Brain microvascular endothelial cell (primary cell): Measurements from ENCODE around the gene MPPED2.

Experiments used
- DNase-seq: peaks from one replicate; pipeline ENCODE4 v3.0.0-alpha.2; 2020
- H3K27ac ChIP-seq: fragments of 250-450 bp; sonication (Bioruptor Pico); 2 replicates; pipeline ENCODE4 v1.5.1; 2020; ENCODE audit warnings: mild to moderate bottlenecking, moderate library complexity
- H3K27me3 ChIP-seq: fragments of 250-450 bp; sonication (Bioruptor Pico); replicated peaks from 2 replicates; pipeline ENCODE4 v1.5.1; 2020; ENCODE audit warnings: mild to moderate bottlenecking
- H3K36me3 ChIP-seq: fragments of 250-450 bp; sonication (Bioruptor Pico); replicated peaks from 2 replicates; pipeline ENCODE4 v1.5.1; 2020; ENCODE audit warnings: mild to moderate bottlenecking
- H3K4me3 ChIP-seq: 2 replicates; pipeline ENCODE4 v1.5.1; 2011; ENCODE audit warnings: low read depth, mild to moderate bottlenecking, control low read depth, low read length, moderate library complexity
- CTCF ChIP-seq: IDR thresholded peaks from 2 replicates; pipeline ENCODE4 v1.5.1; 2011; ENCODE audit warnings: low read depth, mild to moderate bottlenecking, moderate library complexity, low read length, control low read depth, inconsistent platforms; ENCODE audit errors: missing control alignments
- in situ Hi-C: cut with HindIII; loops from 2 replicates; pipeline ENCODE4 v1.10.0; 2017; ENCODE audit warnings: low sequenced_read_pairs, low pct_ligation_motif_present

Gene MPPED2

DNA sequence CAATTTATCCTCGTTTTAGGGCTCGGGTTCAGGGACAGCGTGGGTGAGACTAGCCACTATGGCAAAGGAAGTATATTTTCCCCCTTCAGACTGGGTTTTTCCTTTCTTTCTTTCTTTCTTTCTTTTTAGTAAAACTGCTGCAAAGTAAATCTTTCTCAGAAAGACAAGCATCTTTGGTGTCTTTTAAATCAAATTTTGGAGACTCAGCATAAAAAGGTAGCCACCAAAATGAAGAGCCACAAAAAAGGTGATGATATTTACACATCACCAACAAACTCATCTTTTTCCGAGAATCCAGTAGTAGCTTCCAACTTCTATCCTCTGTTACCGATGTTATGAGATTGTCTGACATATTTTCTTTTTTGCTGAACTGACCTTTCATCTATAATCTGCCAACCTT is 88.6 kb downstream of the MPPED2 start:
- Histone ChIP-seq H3K4me3 (no peak overlapping the region), H3K36me3 (no peaks in the 10 kb centered on the region), H3K27me3 (no peaks in the 10 kb centered on the region), H3K27ac (no peak overlapping the region)
- in situ Hi-C loops: no loop called here
- TF ChIP-seq CTCF: no peak
- DNase-seq: no peak

- Histone ChIP-seq H3K27ac (no peak overlapping the region), H3K36me3 (no peaks in the 10 kb centered on the region), H3K27me3 (no peaks in the 10 kb centered on the region), H3K4me3 (no peak overlapping the region)
- DNase-seq: no peak
- TF ChIP-seq CTCF: no peak
- in situ Hi-C loops: no loop called here
These were observed 89.2 kb downstream of the MPPED2 start for GRCh38 chr11:30496935-30497334.

- no peaks in the 10 kb centered on the region for H3K27me3 ChIP-seq
- H3K27ac ChIP-seq: no peak overlapping the region
- DNase-seq: no peak
- TF ChIP-seq CTCF: no peak
- no peak overlapping the region for H3K4me3 ChIP-seq
- in situ Hi-C loops: no loop called here
- H3K36me3 ChIP-seq: no peaks in the 10 kb centered on the region
These were observed 90.7 kb downstream of the MPPED2 start for GRCh38 chr11:30495437-30495836.

DNA sequence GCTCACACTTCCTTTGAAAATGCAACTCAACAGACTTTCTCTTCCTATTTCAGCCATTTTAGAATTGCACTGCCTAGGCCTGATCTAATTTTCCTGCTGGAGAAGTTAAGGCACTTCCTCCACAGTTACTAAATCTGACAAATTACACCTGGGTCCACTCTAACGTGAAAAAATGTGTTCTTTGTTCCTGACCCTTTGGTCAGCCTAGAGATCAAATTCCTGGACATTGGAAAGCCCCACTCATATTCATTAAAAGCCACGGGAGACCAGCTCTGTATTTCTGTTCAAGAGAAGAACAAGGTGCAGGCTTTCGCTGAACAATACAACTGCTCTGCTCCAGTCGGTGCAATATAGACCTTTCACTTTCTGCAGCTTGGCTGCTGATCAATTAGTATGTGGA is 96.6 kb downstream of the MPPED2 start:
- Histone ChIP-seq H3K27me3 (no peaks in the 10 kb centered on the region), H3K27ac (no peak overlapping the region), H3K36me3 (no peaks in the 10 kb centered on the region), H3K4me3 (no peak overlapping the region)
- in situ Hi-C loops: no loop called here
- TF ChIP-seq CTCF: no peak
- no peak for DNase-seq

DNA sequence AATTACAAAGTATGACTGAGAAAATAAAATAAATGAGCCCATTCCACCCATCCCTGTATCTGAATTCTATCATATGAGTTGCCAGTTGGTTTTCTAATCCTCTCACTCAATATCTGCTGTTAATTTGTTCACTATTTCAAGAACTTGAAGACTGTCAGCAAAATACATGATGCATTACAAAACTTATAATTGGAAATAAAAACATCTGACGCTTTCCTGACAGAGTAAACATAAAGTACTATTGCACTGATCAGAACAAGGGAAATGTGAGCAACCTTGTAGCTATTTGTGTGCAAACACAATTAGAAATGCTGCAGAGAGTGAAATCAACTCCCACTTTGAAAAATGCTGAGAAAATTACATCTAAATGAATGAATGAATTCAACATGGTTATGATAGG is 97.1 kb downstream of the MPPED2 start:
- DNase-seq: no peak
- H3K27me3 ChIP-seq: no peaks in the 10 kb centered on the region
- no peak for TF ChIP-seq CTCF
- no peak overlapping the region for H3K27ac ChIP-seq
- H3K36me3 ChIP-seq: no peaks in the 10 kb centered on the region
- H3K4me3 ChIP-seq: no peak overlapping the region
- in situ Hi-C loops: no loop called here

DNA sequence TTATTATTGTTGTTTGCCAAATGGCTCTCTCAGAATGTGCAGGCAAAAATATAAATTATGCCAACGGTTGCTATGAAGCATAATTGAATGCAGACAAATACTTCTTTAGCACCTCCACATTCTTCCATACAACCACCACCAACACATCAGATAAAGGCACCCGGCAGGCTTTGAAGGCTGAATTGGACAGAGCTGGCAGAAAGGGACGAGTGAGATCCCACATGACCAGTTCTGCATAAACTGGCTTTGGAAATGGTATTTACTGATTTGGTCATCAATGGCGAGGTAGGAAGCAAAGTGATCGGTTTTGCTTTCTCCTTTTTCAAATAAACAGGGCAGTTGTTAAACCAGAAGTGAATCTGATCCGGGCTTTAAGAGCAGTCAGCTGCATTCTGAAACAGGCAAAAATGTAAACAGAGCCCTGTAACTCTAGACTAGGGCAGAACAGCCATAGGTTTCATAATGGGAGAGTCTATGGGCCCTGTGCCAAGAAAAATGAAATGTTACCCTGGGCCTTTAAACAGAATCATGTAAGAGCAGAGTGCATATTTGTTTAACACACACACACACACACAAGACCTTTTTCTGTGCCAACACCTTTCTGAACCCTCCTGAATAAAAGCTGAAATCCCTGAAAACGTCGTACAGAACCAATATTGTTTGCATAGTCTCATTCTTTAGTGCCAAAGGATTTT is 97.7 kb downstream of the MPPED2 start:
- Histone ChIP-seq H3K27ac (no peak overlapping the region), H3K36me3 (no peaks in the 10 kb centered on the region), H3K27me3 (no peaks in the 10 kb centered on the region), H3K4me3 (no peak overlapping the region)
- TF ChIP-seq CTCF: no peak
- in situ Hi-C loops: no loop called here
- DNase-seq: peak; percentile 47
